Suprapubic skin (tissue), 4 donors: ENCODE measurements around the gene HNRNPA0.

Source experiments
- EP300 ChIP-seq: sonication (generic); formaldehyde crosslinking; IDR thresholded peaks from one replicate; pipeline ENCODE4 v1.6.1; 2017; ENCODE audit warnings: antibody characterized with exemption
- POLR2A ChIP-seq, 2 donors: fragments of 450-650 bp; IDR thresholded peaks; one replicate each; pipeline ENCODE4 v1.6.1; 2017; ENCODE audit warnings: antibody characterized with exemption in 2 of 2, mild to moderate bottlenecking in 2 of 2, moderate library complexity in 2 of 2
- POLR2AphosphoS5 ChIP-seq, 3 donors: sonication (generic); formaldehyde crosslinking; IDR thresholded peaks; one replicate each; pipeline ENCODE4 v1.6.1; 2017; ENCODE audit warnings: antibody characterized with exemption in 3 of 3
- TF ChIP-seq, protein P1 (sequence below), 2 donors: fragments of 200-600 bp in 1 of 2; fragments of 450-650 bp in 1 of 2; sonication (generic) in 1 of 2; IDR thresholded peaks; one replicate each; pipeline ENCODE4 v1.5.1; 2016 to 2019; ENCODE audit warnings: antibody characterized with exemption in 2 of 2, mild to moderate bottlenecking in 1 of 2, moderate library complexity in 1 of 2

DNA sequence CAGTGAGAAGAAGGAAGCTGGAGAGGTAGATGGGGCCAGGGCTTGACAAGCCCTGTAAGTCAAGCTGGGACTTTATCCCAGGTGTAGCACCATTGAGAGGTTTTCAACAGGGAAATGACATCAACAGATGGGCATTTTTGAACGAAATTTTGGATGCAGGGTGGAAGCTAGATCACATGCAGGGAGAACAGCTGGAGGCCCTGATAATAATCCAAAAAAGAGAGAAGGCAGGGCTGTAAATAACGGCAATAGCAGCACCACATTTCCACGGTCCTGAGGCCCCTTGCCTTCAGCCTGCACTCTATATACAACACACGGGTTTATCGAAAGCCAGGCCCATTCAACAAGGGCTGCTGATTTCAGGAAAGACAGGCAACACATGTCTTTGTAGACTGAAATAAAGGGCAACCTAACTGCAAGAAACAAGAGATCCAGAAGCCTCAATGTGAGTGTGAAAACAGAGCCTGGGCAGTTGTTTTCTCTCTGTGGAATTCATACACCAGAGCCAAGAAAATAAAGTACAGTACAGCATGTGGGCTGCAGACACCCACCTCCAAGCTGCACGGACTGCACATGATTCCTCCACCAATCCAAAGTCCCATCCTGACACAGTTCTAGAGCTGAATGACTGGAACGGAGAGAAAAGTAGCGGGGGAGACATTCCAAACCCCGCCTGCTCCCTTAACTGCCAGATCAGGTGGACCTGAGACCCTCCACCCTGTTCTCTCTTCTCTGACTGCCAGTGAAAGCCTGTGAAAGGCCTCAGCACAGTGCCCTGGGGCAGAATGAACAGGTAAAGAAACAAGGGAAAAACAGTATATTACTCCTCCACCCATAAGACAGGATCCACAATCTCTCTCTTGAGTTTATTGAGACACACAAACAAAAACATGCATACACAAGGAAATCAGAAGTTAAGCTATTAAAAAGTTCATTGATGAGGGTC is 54.6 kb downstream of the HNRNPA0 start:
- TF ChIP-seq, protein P1, sequence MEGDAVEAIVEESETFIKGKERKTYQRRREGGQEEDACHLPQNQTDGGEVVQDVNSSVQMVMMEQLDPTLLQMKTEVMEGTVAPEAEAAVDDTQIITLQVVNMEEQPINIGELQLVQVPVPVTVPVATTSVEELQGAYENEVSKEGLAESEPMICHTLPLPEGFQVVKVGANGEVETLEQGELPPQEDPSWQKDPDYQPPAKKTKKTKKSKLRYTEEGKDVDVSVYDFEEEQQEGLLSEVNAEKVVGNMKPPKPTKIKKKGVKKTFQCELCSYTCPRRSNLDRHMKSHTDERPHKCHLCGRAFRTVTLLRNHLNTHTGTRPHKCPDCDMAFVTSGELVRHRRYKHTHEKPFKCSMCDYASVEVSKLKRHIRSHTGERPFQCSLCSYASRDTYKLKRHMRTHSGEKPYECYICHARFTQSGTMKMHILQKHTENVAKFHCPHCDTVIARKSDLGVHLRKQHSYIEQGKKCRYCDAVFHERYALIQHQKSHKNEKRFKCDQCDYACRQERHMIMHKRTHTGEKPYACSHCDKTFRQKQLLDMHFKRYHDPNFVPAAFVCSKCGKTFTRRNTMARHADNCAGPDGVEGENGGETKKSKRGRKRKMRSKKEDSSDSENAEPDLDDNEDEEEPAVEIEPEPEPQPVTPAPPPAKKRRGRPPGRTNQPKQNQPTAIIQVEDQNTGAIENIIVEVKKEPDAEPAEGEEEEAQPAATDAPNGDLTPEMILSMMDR (IDR thresholded peaks at IDR 0.05): no peak
- TF ChIP-seq EP300: no peak
- no peak for TF ChIP-seq POLR2A (IDR thresholded peaks at IDR 0.05)
- no peak for TF ChIP-seq POLR2AphosphoS5 (IDR thresholded peaks at IDR 0.05)
